Thyroid gland (tissue), 4 donors: Measurements from ENCODE around the gene ZNF367. TPM values are rescaled to one million over a fixed set of nuclear protein-coding genes. Genes with fewer than 3 reads are reported as not detected.

Source experiments
- DNase-seq, 2 donors: peaks; one replicate each; pipeline ENCODE4 v3.0.0-alpha.2; 2019
- H3K27ac ChIP-seq, 3 donors: fragments of 200-600 bp; sonication (generic); 1 replicate in 2 of 3; 2 replicates in 1 of 3; pipeline ENCODE4 v1.5.1; 2016 to 2019; ENCODE audit warnings: mild to moderate bottlenecking in 1 of 3, moderate library complexity in 1 of 3
- H3K27me3 ChIP-seq: fragments of 200-600 bp; sonication (generic); one replicate; pipeline ENCODE4 v1.5.1; 2019
- H3K36me3 ChIP-seq, 2 donors: fragments of 200-600 bp; sonication (generic); one replicate each; pipeline ENCODE4 v1.5.1; 2016 to 2019
- H3K4me1 ChIP-seq, 2 donors: fragments of 200-600 bp; sonication (generic); one replicate each; pipeline ENCODE4 v1.5.1; 2017 to 2019
- H3K4me3 ChIP-seq, 3 donors: fragments of 200-600 bp; sonication (generic); replicated peaks in 1 of 3; 1 replicate in 2 of 3; 2 replicates in 1 of 3; pipeline ENCODE4 v1.5.1; 2016; ENCODE audit warnings: mild to moderate bottlenecking in 1 of 3
- H3K9me3 ChIP-seq: fragments of 200-600 bp; sonication (generic); one replicate; pipeline ENCODE4 v1.5.1; 2017
- POLR2A ChIP-seq, 2 donors: fragments of 450-650 bp; IDR thresholded peaks; one replicate each; pipeline ENCODE4 v1.6.1; 2017; ENCODE audit warnings: antibody characterized with exemption in 2 of 2, mild to moderate bottlenecking in 2 of 2, moderate library complexity in 1 of 2
- WGBS, 2 donors: methylation state at CpG; one replicate each; pipeline ENCODE4 v1.1.5; 2017; 5-methylcytosine and 5-hydroxymethylcytosine counted together
- intact Hi-C: fragments of 100-400 bp; cut with DNase I; formaldehyde crosslinking; loops from one replicate; pipeline ENCODE4 v1.15.1; 2023
- total RNA-seq, 4 donors: library from RNA; depleted of rRNA; stranded (reverse); fragments of >200 nt; gene quantifications; one replicate each; pipeline ENCODE4 v1.2.3, GENCODE V29; 2016
- TF ChIP-seq, protein P1 (sequence below), 6 experiments: fragments of 200-600 bp in 3 of 6; fragments of 450-650 bp in 3 of 6; sonication (generic) in 3 of 6; IDR thresholded peaks; one replicate each; pipeline ENCODE4 v1.5.1; 2016 to 2019; ENCODE audit warnings: antibody characterized with exemption in 6 of 6, mild to moderate bottlenecking in 2 of 6, inconsistent platforms in 1 of 6, moderate library complexity in 1 of 6

ZNF367 gene
- total RNA-seq, 4 donors from 2014 or later = 1.2 to 1.8 (median 1.7) TPM

DNA sequence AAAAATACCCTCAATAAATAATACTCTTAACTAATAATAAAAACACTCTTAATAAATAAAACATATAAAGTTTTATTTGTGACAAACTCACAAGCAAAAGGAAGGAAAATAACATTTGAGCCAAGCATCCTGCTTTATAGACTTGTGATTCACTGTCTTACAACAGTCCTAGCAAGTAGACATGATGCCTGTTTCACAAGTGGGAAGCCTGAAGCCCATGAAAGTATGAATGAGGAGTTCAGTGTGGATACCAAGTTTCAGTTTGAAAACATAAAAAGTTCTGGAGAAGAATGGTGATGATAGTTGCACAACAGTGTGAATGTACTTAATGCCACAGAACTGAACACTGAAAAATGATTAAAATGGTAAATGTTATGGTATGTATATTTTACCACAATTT lies 42.7 kb upstream of the ZNF367 start:
- intact Hi-C loops = no loop called here
- H3K9me3 ChIP-seq = no peaks in the 10 kb centered on the region
- H3K4me3 ChIP-seq = no peak overlapping the region
- no peaks in the 10 kb centered on the region for H3K36me3 ChIP-seq
- no peak for DNase-seq
- no peaks in the 10 kb centered on the region for H3K27me3 ChIP-seq
- H3K27ac ChIP-seq = no peak overlapping the region
- H3K4me1 ChIP-seq = no peaks in the 10 kb centered on the region
- no peak for TF ChIP-seq POLR2A (IDR thresholded peaks at IDR 0.05)
- TF ChIP-seq, protein P1, sequence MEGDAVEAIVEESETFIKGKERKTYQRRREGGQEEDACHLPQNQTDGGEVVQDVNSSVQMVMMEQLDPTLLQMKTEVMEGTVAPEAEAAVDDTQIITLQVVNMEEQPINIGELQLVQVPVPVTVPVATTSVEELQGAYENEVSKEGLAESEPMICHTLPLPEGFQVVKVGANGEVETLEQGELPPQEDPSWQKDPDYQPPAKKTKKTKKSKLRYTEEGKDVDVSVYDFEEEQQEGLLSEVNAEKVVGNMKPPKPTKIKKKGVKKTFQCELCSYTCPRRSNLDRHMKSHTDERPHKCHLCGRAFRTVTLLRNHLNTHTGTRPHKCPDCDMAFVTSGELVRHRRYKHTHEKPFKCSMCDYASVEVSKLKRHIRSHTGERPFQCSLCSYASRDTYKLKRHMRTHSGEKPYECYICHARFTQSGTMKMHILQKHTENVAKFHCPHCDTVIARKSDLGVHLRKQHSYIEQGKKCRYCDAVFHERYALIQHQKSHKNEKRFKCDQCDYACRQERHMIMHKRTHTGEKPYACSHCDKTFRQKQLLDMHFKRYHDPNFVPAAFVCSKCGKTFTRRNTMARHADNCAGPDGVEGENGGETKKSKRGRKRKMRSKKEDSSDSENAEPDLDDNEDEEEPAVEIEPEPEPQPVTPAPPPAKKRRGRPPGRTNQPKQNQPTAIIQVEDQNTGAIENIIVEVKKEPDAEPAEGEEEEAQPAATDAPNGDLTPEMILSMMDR (IDR thresholded peaks at IDR 0.05) = no peak

DNA sequence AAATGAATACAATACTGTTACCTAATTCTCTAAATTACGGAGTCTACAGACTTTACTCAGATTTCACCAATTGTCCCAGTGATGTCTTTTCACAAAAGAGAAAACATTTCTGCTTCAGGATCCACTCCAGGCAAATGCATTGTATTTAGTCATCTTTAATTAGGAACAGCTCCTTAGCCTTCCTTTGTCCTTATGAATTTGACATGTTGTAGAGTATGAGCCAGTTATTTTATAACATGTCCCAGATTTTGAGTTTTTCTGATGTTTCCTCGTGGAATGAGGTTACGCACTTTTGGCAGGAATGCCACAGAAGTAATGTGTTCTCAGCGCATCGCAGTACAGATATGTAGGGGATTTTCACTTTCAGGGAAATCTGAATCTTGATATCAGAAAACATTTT lies 42.3 kb upstream of the ZNF367 start:
- DNase-seq = no peak
- Histone ChIP-seq H3K27me3 (no peaks in the 10 kb centered on the region), H3K36me3 (no peaks in the 10 kb centered on the region), H3K4me1 (no peaks in the 10 kb centered on the region), H3K27ac (no peak overlapping the region), H3K4me3 (no peak overlapping the region), H3K9me3 (no peaks in the 10 kb centered on the region)
- TF ChIP-seq, protein P1 (IDR thresholded peaks at IDR 0.05) = no peak
- no peak for TF ChIP-seq POLR2A (IDR thresholded peaks at IDR 0.05)
- intact Hi-C loops = no loop called here
- 94 to 95% methylated on average over 5 of the region's 5 CpGs for WGBS, 2 donors

DNA sequence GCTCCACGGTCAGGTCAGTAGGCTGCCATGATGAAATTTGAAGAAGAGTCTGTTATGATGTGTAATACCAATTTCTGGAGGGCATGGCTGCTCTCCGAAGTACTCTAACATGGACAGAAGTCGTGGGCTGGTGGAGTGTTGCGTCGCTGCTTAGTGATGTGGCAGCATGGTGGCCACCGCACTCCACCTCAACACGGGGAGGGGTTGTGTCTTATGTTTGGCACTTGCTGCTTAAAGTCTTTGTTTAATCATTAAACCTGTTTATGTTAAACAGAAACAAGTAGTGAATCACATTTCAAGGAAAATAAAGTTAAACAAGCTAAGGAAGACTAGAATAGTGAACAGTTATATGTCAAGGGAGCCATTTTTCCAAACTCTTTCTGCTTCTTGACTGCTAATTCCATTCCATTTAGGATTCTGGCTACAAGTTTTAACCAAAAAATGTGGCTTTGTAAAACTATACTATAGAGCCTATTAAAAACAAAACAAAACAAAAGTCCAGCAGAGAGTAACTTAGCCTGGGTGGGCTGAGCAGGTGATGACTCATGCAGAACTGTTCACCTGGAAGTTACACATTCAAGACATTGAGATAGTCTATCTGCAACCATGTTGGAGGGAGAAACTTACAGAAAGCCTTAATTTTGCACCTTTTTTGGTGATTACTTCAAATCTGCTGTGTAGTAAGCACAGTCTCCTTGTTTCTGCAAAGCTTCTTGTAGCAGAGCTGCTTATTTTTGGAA lies 41.3 kb upstream of the ZNF367 start:
- Histone ChIP-seq H3K36me3 (no peaks in the 10 kb centered on the region), H3K27me3 (no peaks in the 10 kb centered on the region), H3K27ac (no peak overlapping the region), H3K9me3 (no peaks in the 10 kb centered on the region), H3K4me1 (no peaks in the 10 kb centered on the region), H3K4me3 (no peak overlapping the region)
- DNase-seq = no peak
- no peak for TF ChIP-seq POLR2A (IDR thresholded peaks at IDR 0.05)
- TF ChIP-seq, protein P1 (IDR thresholded peaks at IDR 0.05) = no peak
- 92 to 97% methylated on average over 7 of the region's 7 CpGs for WGBS, 2 donors
- intact Hi-C loops = no loop called here

DNA sequence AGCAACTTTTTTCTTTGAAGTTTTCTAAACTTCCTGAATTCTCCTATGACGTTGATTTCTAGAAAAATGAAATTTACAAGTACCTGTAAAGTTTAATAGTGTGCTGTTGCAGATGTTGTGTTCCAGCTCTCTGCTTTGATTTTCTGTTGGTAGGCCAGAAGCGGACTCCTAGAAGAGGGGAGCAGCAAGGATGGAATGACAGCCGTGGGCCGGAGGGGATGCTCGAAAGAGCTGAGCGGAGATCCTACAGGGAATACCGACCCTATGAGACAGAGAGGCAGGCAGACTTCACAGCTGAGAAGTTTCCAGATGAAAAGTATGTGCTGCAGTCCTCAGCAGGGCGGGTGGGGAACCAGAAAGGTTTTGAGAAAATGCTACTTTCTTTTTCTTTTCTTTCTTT lies 40.1 kb upstream of the ZNF367 start:
- TF ChIP-seq, protein P1 (IDR thresholded peaks at IDR 0.05) = no peak
- TF ChIP-seq POLR2A (IDR thresholded peaks at IDR 0.05) = no peak
- DNase-seq = no peak
- Histone ChIP-seq H3K27me3 (no peaks in the 10 kb centered on the region), H3K36me3 (no peaks in the 10 kb centered on the region), H3K27ac (no peak overlapping the region), H3K9me3 (no peaks in the 10 kb centered on the region), H3K4me1 (no peaks in the 10 kb centered on the region), H3K4me3 (no peak overlapping the region)
- WGBS, 2 donors = 95 to 96% methylated on average over 8 of the region's 8 CpGs
- intact Hi-C loops = no loop called here

DNA sequence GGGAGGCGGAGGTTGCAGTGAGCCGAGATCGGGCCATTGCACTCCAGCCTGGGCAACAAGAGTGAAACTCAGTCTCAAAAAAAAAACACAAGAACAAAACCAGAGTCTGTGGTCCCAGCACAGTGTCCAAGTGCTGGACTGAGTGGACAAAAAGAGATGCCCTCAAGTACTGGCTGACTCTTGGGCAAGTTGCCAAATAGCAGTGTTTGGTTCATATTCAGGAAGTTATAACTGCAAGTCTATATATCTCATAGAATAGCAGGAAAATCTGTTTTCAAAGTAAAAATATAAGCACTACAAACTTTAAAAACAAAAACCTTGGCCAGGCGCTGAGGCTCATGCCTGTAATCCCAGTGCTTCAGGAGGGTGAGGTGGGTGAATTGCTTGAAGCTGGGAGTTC lies 39.1 kb upstream of the ZNF367 start:
- Histone ChIP-seq H3K27me3 (no peaks in the 10 kb centered on the region), H3K27ac (no peak overlapping the region), H3K9me3 (no peaks in the 10 kb centered on the region), H3K4me1 (no peaks in the 10 kb centered on the region), H3K4me3 (no peak overlapping the region), H3K36me3 (no peaks in the 10 kb centered on the region)
- intact Hi-C loops = no loop called here
- WGBS, 2 donors = 77 to 82% methylated on average over 4 of the region's 4 CpGs
- no peak for DNase-seq
- TF ChIP-seq, protein P1 (IDR thresholded peaks at IDR 0.05) = no peak
- no peak for TF ChIP-seq POLR2A (IDR thresholded peaks at IDR 0.05)
